Kasumi-1 (cell line): ENCODE results near the gene ASF1B.

Experiments used
- DNase-seq, 2 experiments: peaks; one replicate each; lab custom pipeline; 2025; lab: John Stamatoyannopoulos, UW

Gene ASF1B

DNA sequence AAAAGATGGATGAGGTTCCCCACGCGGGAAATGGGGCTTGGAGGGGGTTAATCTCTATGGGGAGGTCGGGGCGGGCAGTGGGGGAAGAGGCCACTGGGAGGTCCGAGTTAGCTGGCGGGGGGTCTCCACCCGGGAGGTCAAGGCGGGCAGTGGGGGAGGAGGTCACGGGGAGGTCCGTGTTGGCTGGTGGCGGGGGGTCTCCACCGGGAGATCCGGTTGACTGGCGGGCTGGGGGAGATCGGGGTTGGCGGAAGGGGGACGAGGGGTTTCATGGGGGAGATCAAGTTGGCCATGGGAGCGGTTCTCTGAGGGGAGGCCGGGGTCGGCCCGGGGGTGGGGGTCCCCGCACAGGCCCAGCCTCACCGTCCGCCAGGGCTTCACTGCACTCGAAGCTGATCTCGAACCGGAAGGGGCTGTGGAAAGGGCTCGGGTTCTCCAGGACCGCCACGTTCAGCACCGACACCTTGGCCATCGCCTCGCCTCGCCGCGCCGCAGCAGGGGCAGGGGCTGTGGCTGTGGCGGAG is 342 bp downstream of the ASF1B start:
- peak in 1 of 2 experiments; percentile 71 for DNase-seq

DNA sequence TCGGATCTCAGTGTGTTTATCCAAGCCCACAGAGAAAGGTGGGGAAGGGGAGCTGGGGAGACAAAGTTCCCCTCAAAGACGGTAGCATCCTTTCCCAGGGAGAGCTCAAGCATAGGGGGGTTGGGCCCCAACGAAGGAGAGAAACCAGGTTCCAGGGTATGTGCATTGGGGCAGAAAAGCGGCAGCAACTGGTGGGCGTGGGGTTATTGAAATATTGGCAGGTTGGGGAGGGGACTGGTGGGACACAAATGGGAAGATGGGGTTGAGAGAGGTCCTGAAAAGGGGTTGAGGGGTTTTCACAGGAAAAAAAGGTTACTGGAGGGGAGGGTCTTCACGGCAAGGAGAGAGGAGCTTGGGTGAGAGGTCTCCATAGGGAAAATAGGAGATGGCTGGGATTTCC is 1.0 kb downstream of the ASF1B start:
- no peak for DNase-seq

DNA sequence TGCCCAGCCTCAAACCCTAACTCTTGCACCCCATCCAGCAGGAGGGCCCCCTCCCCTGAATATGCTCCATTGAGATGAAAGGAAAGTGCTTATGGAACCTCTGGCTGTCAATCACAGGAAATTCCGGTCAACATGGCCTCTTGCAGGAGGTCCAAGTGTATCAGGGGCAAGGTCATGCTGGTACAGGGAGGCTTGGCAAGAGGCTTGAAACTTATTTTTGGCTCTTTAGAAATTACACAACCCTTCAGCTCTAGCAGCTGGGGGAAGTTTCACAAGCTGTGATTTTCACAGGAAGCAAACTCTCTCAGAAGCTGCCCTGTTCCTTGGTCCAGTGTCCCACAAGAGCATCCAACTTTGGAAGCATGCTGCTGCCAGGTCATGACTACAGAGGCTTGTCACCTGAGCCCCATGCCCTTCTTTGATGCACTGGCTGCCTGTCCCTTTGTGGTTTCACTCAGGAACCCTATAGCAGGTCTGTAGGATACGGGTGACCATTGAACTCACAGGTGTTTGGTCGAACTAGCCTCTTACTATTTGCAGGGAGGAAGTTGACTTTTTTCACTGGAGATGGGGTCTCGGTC is 8.4 kb downstream of the ASF1B start:
- no peak for DNase-seq

DNA sequence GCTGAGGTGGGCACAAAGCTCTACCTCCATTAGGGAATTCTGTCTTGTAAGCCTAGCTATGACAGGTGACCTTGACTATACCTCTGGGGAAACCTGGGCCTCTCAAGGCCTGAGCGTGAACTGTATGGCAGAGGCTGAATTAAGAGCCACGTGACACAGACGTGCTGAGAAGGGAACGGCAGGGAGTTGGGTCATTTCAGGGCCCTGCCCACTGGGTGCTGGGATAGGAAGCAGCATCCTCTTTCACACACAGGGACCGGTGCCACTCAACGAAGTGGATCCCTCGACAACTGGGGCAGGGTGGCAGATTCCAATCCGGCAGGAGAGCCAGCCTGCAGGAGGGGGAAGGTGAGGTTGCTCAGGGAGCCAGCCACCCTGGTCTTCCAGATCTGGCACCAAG is 9.2 kb downstream of the ASF1B start:
- no peak for DNase-seq

DNA sequence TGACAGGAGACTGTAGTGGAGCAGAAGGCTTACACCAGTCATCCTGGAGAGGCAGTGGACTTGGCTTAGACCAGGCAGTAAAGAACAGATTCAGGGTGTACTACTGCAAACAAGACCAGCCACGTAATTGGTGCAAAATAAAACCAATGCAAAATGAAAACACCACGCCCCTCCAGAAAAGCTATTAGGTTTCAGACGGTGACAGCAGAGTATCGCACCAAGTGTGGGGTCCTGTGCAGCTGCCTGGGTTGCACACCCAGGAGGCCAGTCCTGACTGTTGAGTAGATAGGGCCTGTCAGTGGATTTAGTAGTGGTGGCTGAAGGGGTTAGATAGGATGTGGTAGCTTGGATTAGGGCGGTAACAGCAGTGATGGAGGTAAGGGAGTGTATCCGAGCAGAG is 13.5 kb downstream of the ASF1B start:
- DNase-seq = no peak

DNA sequence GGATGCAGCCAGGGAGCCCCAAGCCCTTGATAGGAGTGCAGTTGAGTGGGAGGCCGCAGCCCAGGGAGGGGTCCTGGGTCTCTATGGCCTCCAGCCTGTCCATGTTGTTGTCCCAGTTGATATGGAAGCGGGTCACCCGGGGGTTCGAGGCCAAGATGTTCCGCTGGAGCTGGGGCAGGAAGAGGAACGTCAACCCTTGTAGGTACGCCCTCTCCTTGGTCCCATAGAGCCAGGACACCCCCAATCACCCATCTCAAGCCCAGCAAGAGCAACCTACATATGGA is 15.9 kb downstream of the ASF1B start:
- no peak for DNase-seq

DNA sequence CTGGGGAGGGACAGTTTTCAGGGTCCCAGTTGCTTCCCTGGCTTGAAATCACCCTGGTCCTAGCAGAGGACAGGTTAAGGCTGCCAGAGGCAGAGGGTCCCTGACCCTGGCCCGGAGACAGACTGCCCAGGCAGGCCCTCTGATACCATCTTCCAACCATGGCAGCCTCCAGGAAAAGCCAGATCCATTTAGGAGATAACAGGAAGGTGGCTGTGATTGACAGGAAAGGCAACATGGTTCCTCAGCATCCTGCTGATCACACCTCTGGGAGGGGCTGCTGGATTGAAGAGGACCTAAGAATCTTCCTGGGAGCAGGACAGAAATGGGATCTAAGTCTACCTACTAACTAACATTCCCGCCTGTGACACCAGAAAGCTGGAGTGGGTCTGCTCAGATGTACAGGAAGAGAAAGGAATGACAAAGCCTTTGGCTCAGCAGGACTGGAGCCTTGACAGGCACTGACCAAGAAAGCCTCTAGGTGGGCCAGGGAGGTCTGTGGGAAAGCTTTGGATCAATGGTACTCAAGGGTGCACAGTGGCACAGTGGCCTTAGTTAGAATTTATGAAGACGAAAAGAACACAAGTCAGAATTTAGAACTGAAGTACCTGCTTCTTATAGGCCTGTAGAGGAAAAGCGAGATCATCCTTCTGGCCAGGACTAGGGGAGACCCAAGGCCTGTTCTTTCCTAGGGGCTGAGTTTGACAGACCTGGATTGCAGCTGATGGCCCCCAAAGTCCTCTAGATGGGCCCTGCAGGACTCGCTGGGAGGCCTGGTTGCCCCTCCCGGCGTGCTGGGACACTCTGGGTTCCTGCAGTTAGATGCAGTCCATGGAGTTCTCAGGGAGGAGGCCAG is 16.5 kb downstream of the ASF1B start:
- DNase-seq = no peak

DNA sequence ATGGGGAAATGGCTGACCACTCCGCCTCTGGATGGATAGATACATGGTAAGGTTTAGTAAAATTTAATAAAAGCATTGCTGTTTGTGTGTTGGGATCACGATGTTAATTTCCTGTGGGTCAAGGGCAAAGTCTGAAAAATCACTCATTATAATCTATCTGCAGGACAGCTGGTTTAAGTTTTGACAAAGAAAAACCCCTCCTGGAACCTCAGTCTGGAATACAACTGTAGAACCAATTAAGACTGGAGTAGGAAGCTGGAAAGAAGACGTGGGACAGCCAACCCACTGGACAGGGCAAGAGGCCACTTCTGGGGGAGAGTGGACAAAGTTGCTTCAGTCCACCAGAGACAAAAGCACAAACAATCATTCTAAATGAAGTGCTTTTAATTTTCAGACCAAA is 17.2 kb downstream of the ASF1B start:
- no peak for DNase-seq

DNA sequence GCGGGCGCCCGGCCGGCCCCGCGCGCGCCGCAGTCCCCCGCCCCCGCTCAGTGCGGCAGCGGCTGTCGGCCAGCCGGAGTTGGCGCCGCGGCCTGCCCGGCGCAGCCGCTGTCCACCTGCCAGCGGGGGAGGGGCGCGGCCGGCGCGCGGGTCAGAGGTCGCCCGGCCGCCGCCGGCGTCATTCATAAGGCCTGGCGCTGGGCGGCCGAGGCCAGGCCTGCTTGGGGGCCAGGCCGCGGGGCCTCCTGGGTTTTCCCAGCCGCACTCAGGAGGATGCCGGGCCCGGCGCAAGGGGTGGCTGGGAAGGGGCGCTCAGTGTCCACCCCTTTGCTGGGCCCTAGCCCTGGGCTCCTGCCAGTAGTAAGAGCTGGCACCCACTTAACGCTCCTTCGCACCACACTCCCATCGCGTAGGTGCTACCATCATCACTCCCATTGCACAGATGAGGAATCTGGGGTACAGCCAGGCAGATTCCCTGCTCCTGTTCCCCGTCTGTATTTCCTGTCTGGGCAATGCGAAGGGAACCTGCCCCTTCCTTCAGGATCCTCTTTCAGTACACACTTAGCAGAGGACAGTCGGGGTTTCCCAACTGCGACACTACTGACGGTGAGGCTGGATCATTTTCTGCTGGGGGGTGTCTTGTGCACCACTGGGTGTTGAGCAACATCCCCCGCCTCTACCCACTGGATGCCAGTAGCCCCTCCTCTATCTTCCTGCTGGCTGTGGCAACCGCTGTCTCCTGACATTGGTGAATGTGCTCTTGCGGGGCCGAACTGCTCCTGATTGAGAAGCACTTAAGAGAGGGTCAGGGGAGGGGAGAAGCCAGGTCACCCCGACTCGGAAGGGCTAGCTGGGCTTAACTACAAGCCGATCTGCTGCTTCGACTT is 18.0 kb downstream of the ASF1B start:
- DNase-seq = peak; percentile 86 to 89

DNA sequence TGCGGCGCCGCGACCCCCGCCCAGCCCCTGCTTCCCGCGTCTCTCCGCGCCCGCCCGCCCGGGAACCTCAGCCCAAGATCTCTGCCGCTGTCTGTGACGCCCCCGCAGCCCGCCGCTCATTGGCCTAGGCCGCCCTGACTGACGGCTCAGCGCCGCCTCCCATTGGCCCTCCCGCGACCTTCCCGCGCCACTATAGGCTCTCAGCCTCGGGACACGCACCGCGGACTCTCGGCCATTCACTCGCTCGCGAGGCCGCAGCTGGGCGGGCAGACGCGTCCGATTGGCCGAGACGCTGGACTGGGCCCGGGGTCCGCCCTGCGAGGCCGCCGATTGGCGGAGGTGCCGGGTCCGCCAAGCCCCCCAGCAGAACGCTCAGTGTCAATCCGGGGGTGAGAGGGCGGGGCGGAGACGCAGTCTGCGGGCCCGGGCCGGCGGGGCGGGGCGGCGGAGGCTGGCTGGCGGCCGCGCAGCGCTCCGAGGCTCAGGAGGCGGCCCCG is 18.7 kb downstream of the ASF1B start, which contains the start of gene PRKACA:
Gene PRKACA (minus strand): TSS at position 95 of the 497 bp plus-strand sequence. CDS start 215 bp downstream, outside the sequence.
- DNase-seq = peak; percentile 95 to 96

DNA sequence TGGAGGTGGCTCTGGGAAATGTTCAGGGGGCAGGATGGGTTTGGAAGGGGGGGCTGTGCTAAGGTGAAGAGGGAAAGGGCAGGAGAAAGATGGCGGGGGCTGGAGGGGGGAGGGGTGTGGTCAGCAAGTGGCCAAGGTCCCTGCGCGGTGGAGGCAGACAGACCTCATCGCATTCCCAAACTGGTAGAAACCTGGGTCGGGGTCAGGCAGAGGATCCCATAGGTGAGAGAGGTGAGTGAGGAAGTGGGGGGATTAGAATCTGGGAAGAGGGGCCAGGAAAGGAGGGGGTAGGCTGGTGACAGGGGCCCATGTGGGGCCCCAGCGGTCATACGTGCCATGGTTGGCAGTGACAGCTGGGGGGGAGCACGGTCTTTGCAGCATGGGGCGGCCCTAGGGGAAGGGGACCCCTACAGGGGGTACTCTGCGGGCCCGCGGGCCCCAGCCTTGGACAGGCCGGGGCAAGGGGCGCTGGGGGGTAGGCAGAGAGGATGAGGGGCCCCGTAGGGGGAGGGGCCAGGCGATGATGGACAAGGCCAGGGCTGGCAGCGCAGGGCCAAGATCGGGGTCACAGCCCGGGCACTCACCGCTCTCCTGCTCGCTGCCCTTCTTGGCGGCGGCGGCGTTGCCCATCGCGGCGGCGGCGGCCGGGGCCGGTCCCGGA is 19.3 kb downstream of the ASF1B start:
- DNase-seq = no peak

DNA sequence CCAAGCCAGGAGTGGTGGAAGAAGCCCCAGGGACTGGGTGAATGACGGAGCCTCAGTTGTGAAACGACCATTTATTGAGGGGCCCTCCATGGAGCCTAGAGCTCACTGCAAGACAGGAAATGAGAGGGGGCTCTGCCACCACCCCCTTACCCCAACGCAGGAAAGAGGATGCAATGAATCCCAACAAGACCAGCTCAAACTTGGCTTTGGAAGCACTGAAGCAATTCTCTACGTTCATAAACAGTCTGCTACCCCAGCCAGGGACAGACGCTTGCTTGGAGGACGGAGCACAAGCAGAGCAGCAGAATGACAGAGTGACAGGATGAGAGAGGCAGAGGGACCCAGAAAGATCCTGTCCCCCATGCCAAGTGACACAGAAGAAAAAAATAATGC is 19.9 kb downstream of the ASF1B start:
- DNase-seq = no peak

DNA sequence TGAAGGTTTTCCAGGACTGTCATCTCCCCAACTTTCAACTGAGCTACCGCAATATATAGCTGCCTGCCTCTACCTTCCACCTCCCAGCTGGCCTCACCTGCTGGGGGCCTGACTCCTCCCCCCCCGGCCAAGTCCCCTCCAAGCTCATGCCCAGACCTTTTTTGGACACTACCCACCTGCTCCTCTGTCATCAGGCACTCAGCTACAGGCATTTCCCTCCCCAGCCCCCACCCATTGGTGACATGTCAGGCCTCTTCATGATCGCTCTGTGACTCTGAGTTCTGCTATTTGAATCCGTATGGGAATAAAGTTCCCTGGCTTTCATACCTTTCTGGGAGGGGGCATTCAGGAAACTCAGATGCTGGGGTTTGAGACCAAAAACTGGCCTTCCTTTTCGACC is 20.6 kb downstream of the ASF1B start:
- no peak for DNase-seq

DNA sequence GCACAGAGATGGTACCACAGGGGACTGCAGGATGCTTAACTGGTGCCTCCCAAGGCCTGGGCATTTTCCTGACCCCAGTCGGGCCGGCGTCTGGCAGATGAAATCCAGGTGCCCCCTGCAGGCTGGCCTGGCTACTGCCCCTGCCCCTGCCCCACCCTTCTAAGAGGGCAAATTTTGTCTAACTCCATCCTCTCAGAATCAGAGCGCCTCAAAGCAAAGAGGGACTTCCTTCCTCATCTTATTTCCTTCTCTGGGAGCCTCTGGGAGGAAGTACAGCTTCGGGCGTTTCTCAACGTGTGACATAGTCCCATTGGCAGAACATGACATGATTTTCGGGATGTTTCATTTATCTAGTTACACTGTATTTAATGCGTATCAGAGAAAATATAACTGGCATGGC is 21.5 kb downstream of the ASF1B start:
- peak; percentile 53 to 62 for DNase-seq

DNA sequence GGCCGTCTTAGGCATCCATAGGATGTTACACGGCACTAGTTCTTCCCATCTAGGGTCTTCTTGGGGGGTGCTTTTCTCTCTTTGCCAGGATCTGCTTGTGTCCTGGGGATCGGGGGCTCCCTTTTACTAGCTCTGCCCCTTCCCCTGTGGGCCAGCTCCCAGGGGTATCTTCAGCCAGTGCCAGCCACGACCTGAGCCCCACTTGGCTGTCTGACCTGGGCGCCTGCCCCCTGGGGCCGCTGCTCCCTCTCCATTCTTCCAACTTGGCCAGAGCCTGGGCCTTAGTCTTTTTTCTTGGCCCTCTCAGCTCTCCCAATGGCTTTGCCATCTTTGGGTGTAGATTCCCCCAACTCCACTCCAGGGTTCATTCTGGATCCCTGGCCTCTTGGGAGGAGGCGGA is 21.9 kb downstream of the ASF1B start:
- no peak for DNase-seq

DNA sequence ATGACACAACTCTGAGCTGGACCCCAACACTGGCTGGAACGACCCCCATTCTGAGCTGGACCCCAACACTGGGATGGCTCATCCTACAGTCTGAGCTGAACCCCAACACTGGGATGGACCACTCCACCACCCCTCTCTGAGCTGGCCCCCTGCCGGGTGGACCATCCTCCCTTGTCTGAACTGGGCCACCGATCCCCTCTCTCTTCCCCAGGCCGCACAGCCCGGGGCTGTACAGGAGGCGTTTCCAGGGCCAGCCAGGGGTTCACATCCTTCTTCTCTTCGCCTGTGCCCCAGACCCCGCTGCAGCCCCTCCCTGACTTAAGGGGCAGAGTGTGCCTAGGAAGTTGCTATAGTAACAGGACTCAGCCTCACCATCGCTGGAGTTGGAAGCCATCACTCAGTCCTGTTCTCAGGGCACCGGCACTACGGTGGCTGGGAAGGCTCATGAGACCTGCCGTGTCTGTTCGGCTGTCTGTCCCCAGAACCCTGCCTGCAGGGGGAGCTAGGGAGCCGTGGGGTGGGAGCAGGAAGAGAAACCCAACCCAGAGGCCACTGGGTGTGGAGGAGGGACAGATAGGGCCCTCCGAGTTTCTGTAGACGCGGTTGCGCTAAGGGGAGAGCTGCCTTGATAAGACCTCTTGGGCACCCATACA is 22.5 kb downstream of the ASF1B start:
- peak; percentile 85 to 91 for DNase-seq

DNA sequence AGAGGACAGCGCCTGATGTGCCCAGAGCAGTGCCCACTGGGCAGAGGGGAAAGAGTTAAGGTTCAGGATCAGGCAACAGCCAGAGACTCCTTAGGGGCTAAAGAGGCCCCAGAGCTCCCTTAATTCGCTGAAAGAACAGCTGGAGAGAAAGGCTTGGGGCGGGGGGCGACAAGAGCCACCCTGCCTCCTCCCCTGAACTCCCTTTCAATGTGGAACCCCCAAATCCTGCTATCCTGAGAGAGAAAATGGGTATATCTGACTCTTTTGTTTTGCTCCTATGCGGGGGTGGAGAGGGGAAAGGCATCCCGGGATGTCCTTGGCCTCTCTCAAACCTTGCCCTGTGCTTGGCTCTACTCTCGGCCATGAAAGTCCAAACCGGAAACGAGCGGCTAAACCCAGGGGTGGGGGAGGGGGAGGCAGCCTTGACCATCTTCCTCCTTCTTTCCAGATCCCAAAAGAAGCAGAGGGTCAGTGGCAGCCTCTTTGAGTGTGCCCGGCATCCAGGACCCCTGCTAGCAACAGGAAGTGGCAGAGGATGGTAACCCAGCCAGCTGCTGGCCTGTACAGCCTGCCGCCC is 23.5 kb downstream of the ASF1B start:
- DNase-seq = no peak

DNA sequence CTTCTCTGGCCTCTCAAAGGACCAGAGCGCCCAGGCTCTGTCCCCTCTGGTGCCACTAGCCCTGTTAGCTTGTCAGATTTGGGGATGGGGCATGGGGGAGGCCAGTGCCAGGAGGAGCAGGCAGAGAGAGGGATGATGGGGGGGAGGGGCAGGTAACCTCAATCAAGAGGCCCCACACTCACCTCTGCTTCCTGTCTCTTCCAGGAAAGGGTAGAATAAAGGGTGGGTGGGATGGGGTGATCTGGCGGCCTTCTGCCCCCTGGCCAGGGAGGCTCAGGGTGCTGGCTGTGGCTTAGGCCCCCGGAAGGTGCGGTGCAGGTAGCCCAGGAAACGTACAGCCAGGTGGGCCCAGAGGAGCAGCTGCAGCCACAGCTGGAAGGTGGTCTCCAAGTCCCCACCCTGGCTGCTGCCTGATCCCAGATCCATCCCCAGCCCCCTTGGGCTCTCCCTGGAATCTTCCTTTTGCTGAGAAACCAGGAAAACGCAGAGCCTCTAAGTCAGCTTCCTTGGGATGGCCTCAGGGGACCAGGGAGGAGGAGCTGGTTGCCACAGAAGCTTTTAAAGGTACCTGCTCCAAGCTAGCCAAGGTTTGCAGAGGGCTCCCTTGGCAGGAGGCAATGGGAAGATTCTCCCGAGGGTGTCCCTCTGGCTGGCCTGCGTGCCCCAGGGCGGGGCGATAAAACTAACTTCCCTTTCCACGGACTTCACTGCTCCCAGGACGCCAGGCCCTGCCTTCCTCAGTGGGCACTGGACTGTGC is 24.2 kb downstream of the ASF1B start:
- DNase-seq = no peak

DNA sequence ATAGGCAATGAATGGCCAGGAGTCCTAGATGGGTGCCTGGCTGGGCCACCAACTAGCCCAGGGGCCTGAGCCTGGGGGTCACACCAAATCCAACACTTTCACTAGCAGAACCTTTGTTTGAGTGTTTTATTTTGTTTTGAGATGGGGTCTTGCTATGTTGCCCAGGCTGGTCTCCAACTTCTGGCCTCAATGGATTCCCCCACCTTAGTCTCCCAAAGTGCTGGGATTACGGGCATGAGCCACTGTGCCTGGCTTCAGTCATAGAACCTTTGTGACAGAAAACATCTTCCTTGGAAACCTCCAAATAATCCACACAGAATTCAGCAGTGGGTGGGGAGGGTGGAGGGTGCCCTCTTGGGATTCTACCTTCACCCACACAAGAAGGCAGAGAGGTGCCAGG is 24.9 kb downstream of the ASF1B start:
- no peak for DNase-seq

DNA sequence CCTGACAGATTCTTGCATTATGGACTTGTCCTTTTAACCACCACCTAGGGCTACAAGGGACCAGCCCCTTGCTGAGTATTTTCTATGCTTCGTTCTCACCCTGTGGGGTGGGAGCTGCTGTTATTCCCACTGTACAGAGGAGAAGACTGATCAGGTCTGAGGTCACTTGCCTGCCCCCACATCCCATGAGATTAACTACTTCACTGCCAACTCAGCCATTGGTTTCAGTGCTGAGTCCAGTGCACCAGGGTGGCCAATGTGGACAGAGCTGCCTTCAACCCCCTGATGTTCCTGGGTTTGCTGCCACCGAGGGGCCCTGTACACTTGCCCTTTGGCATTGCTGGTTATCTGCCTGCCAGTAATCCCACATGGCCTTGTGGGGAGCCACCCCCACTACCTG is 25.7 kb downstream of the ASF1B start:
- no peak for DNase-seq
